Heart right ventricle (tissue), 16 donors: ENCODE data around the gene NCS1. TPM values are rescaled to one million over a fixed set of nuclear protein-coding genes. Genes with fewer than 3 reads are reported as not detected.

ENCODE experiments used
- ATAC-seq, 8 donors: fragments of 200-7000 bp; cut with Tn5 transposase; one replicate each; pipeline ENCODE4 v1.9.1; 2020; ENCODE audit warnings: mild to moderate bottlenecking in 8 of 8, moderate library complexity in 8 of 8, moderate number of reproducible peaks in 1 of 8
- DNase-seq, 2 donors: peaks; one replicate each; pipeline ENCODE4 v3.0.0-alpha.2; 2020
- H3K27ac ChIP-seq, 10 donors: fragments of 200-600 bp; sonication (generic) in 2 of 10; one replicate each; pipeline versions ENCODE4 v1.5.0 to v1.8.0; 2020 to 2022; ENCODE audit warnings: mild to moderate bottlenecking in 3 of 10
- H3K27me3 ChIP-seq, 7 donors: fragments of 200-600 bp; one replicate each; pipeline ENCODE4 v1.8.0; 2021 to 2022; ENCODE audit warnings: mild to moderate bottlenecking in 2 of 7
- H3K36me3 ChIP-seq, 9 donors: fragments of 200-600 bp; sonication (generic) in 1 of 9; one replicate each; pipeline versions ENCODE4 v1.5.0 to v1.8.0; 2020 to 2022; ENCODE audit warnings: mild to moderate bottlenecking in 2 of 9
- H3K4me1 ChIP-seq, 9 donors: fragments of 200-600 bp; sonication (generic) in 1 of 9; one replicate each; pipeline versions ENCODE4 v1.5.0 to v1.8.0; 2020 to 2022; ENCODE audit warnings: mild to moderate bottlenecking in 4 of 9
- H3K4me3 ChIP-seq, 10 donors: fragments of 200-600 bp; sonication (generic) in 2 of 10; one replicate each; pipeline versions ENCODE4 v1.5.0 to v1.8.0; 2020 to 2022; ENCODE audit warnings: mild to moderate bottlenecking in 7 of 10, moderate library complexity in 2 of 10
- H3K9me3 ChIP-seq, 11 donors: fragments of 200-600 bp in 10 of 11; sonication (generic) in 2 of 11; one replicate each; pipeline versions ENCODE4 v1.5.0 to v1.8.0; 2013 to 2022; ENCODE audit warnings: mild to moderate bottlenecking in 2 of 11, control low read depth in 1 of 11, moderate library complexity in 1 of 11
- WGBS, 2 donors: extraction: QIAGEN DNeasy Blood & Tissue Kit; methylation state at CpG; one replicate each; pipeline ENCODE4 v1.1.7; 2013; ENCODE audit warnings: inconsistent platforms in 1 of 2; 5-methylcytosine and 5-hydroxymethylcytosine counted together
- intact Hi-C, 10 donors: fragments of 100-400 bp; cut with DNase I; formaldehyde crosslinking; loops; one replicate each; pipeline versions ENCODE4 v1.11.1 to v1.14.2; 2022
- polyA plus RNA-seq, 2 donors: library from polyadenylated mRNA; stranded (reverse); fragments of 200-250 nt; gene quantifications; one replicate each; pipeline ENCODE4 v1.2.3, GENCODE V29; 2013
- total RNA-seq, 10 donors: library from RNA; stranded (reverse); fragmentation: NEBNext Ultra II Directional in 3 of 10; extraction: Animal tissue kit (Norgen Biotek cat#: 25700) in 3 of 10; gene quantifications; one replicate each; pipeline versions ENCODE4 v1.2.1 to v1.2.4, GENCODE V29; 2021 to 2023
- TF ChIP-seq, protein P1 (sequence below), 9 donors: fragments of 200-600 bp; sonication (generic) in 2 of 9; IDR thresholded peaks; one replicate each; pipeline versions ENCODE4 v1.5.0 to v1.8.0; 2021 to 2022; ENCODE audit warnings: antibody characterized with exemption in 9 of 9, mild to moderate bottlenecking in 5 of 9, moderate library complexity in 1 of 9
- donor health status: Arrhythmogenic right ventricular cardiomyopathy.
- donor health status: ischemic (EF 13 %, LVEDD 7.1; RV severe dilation, severe dysfunction).
- donor health status: healthy with polysubstance abuse.
- donor health status: DM: no; HTN: yes; CAD: no.
- donor health status: DM: no; HTN: no; CAD: no.
- donor health status: ischemic (EF 25% LVEDD 6.9; RV normal size, moderate dysfunction).
- donor health status: ischemic (EF 25% LVEDD 5.7; RV mildly dilated, moderate dysfunction).
- donor health status: healthy.
- donor health status: DM: yes; HTN: yes; CAD: no.
- donor health status: Ischemic cardiomyopathy.
- donor health status: ischemic (EF 35%, LVEDD 5.7; RV mildly dilated, moderate dysfunction).
- donor health status: nonischemic (EF 11% LVEDD 7.7; RV severe dilation, severe dysfunction).
- donor health status: DM: yes; HTN: yes; CAD: no.
- donor health status: PGD.
- donor health status: ischemic (EF 29% LVEDD 5.4; RV normal size, mild dysfunction).
- donor health status: nonischemic (EF 23%, LVEDD 6.1; RV moderate dilation, normal function).

The NCS1 gene
- total and polyA plus RNA-seq, 12 donors: 2.0 to 16.2 (median 7.0) TPM

GRCh38 chr9:130237076-130237475, 64.9 kb downstream of the NCS1 start:
- H3K9me3 ChIP-seq: no peaks in the 10 kb centered on the region
- TF ChIP-seq, protein P1, sequence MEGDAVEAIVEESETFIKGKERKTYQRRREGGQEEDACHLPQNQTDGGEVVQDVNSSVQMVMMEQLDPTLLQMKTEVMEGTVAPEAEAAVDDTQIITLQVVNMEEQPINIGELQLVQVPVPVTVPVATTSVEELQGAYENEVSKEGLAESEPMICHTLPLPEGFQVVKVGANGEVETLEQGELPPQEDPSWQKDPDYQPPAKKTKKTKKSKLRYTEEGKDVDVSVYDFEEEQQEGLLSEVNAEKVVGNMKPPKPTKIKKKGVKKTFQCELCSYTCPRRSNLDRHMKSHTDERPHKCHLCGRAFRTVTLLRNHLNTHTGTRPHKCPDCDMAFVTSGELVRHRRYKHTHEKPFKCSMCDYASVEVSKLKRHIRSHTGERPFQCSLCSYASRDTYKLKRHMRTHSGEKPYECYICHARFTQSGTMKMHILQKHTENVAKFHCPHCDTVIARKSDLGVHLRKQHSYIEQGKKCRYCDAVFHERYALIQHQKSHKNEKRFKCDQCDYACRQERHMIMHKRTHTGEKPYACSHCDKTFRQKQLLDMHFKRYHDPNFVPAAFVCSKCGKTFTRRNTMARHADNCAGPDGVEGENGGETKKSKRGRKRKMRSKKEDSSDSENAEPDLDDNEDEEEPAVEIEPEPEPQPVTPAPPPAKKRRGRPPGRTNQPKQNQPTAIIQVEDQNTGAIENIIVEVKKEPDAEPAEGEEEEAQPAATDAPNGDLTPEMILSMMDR (IDR thresholded peaks at IDR 0.05): no peak
- no peak overlapping the region for H3K4me3 ChIP-seq
- intact Hi-C loops: loop anchor here in 9 of 10 donors (2.0 to 10.0 kb wide), 6 partner anchors 130 to 355 kb away; no protein-coding TSS in a partner anchor
- H3K36me3 ChIP-seq: peaks cover 0 to 7% (median 0%) of the 10 kb centered on the region in 9 donors
- peaks cover 0 to 15% (median 5%) of the 10 kb centered on the region in 9 donors for H3K4me1 ChIP-seq
- 83 to 87% methylated on average over 11 of the region's 11 CpGs for WGBS, 2 donors
- DNase-seq (no peak), ATAC-seq (no peak)
- no peak overlapping the region for H3K27ac ChIP-seq
- H3K27me3 ChIP-seq: no peaks in the 10 kb centered on the region

GRCh38 chr9:130237763-130238524, 65.7 kb downstream of the NCS1 start:
- intact Hi-C loops: loop anchor here in 9 of 10 donors (2.0 to 10.0 kb wide), 6 partner anchors 131 to 356 kb away; no protein-coding TSS in a partner anchor
- TF ChIP-seq, protein P1 (IDR thresholded peaks at IDR 0.05): no peak
- no peaks in the 10 kb centered on the region for H3K9me3 ChIP-seq
- DNase-seq: no peak
- ATAC-seq: no peak
- 84 to 88% methylated on average over 17 of the region's 17 CpGs for WGBS, 2 donors
- H3K27ac ChIP-seq: no peak overlapping the region
- peaks cover 0 to 5% (median 0%) of the 10 kb centered on the region in 9 donors for H3K36me3 ChIP-seq
- H3K4me3 ChIP-seq: no peak overlapping the region
- no peaks in the 10 kb centered on the region for H3K27me3 ChIP-seq
- H3K4me1 ChIP-seq: peaks cover 0 to 18% (median 5%) of the 10 kb centered on the region in 9 donors

DNA sequence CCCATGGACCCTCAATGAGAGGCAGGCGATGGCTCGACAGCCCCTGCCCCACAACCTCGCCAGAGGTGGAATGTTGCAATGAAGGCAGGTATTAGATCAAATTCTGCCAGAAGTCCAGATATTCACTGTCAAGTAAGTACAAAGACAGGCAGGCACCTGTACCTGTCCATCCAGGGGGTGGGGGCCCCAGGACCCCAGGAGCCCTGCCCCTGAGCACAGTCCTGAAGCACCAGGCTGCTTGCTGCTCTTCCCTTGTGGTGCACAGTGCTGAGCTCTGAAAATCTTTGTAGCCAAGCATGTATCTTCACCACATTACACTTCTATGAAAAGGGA, 67.1 kb downstream of the NCS1 start:
- no peak overlapping the region for H3K27ac ChIP-seq
- H3K27me3 ChIP-seq: no peaks in the 10 kb centered on the region
- peaks cover 0 to 22% (median 5%) of the 10 kb centered on the region in 9 donors for H3K4me1 ChIP-seq
- H3K36me3 ChIP-seq: no peaks in the 10 kb centered on the region
- no peaks in the 10 kb centered on the region for H3K9me3 ChIP-seq
- no peak for DNase-seq
- intact Hi-C loops: loop anchor here in 8 of 10 donors (5.0 to 10.0 kb wide), 4 partner anchors 132 to 357 kb away; no protein-coding TSS in a partner anchor
- H3K4me3 ChIP-seq: no peak overlapping the region
- TF ChIP-seq, protein P1 (IDR thresholded peaks at IDR 0.05): no peak
- no peak for ATAC-seq
- 96 to 98% methylated on average over 3 of the region's 3 CpGs for WGBS, 2 donors

GRCh38 chr9:130239741-130240241, 67.6 kb downstream of the NCS1 start:
- no peak for DNase-seq
- Histone ChIP-seq H3K4me3 (no peak overlapping the region), H3K27me3 (no peaks in the 10 kb centered on the region), H3K4me1 (peaks cover 0 to 22% (median 5%) of the 10 kb centered on the region in 9 donors), H3K36me3 (no peaks in the 10 kb centered on the region), H3K27ac (no peak overlapping the region), H3K9me3 (no peaks in the 10 kb centered on the region)
- TF ChIP-seq, protein P1 (IDR thresholded peaks at IDR 0.05): no peak
- no peak for ATAC-seq
- intact Hi-C loops: loop anchor here in 9 of 10 donors (5.0 to 10.0 kb wide), 5 partner anchors 103 to 357 kb away; no protein-coding TSS in a partner anchor
- WGBS, 2 donors: 63 to 70% methylated on average over 9 of the region's 9 CpGs
